ENCODE measurements around the gene NEDD4L. TPM values are rescaled to one million over a fixed set of nuclear protein-coding genes. Genes with fewer than 3 reads are reported as not detected.
A peak's percentile ranks its signal among the peaks of the same experiment; 100 is the strongest.

NEDD4L gene
- total RNA-seq, 1 donor from 2014 or later = 95.9 TPM

- TF ChIP-seq, protein P1, sequence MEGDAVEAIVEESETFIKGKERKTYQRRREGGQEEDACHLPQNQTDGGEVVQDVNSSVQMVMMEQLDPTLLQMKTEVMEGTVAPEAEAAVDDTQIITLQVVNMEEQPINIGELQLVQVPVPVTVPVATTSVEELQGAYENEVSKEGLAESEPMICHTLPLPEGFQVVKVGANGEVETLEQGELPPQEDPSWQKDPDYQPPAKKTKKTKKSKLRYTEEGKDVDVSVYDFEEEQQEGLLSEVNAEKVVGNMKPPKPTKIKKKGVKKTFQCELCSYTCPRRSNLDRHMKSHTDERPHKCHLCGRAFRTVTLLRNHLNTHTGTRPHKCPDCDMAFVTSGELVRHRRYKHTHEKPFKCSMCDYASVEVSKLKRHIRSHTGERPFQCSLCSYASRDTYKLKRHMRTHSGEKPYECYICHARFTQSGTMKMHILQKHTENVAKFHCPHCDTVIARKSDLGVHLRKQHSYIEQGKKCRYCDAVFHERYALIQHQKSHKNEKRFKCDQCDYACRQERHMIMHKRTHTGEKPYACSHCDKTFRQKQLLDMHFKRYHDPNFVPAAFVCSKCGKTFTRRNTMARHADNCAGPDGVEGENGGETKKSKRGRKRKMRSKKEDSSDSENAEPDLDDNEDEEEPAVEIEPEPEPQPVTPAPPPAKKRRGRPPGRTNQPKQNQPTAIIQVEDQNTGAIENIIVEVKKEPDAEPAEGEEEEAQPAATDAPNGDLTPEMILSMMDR (conservative IDR thresholded peaks at IDR 0.05; ENCODE audit: low read depth, low read length) = no peak
- no peak overlapping the region for H3K4me3 ChIP-seq (ENCODE audit: low read depth, low read length)
- DNase-seq (ENCODE audit: low read depth) = no peak
Observed at GRCh38 chr18:58315739-58316215, 271.8 kb downstream of the NEDD4L start.

GRCh38 chr18:58316396-58317342 is 272.6 kb downstream of the NEDD4L start:
- H3K4me3 ChIP-seq (ENCODE audit: low read depth, low read length) = no peak overlapping the region
- TF ChIP-seq, protein P1 (conservative IDR thresholded peaks at IDR 0.05; ENCODE audit: low read depth, low read length) = no peak
- DNase-seq (ENCODE audit: low read depth) = no peak

DNA sequence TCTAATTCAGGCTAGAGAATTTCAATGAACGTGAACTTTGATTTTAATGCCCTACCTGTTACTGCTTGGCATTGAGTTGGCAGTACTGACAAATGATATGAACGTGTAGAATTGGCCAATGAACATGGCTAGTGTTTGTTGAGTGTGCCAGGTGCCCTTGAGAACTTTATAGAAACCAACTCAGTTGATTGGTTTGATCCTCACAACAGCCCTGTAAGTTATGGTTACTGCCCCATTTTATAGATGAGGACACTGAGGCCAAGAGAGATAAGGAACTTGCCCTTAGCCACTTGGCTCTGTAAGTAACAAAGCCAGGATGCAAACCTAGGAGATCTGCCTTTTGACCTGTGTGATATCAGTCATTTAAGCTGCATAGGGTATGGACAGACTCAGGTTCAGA is 275.7 kb downstream of the NEDD4L start:
- DNase-seq (ENCODE audit: low read depth) = no peak
- H3K4me3 ChIP-seq (ENCODE audit: low read depth, low read length) = no peak overlapping the region
- TF ChIP-seq, protein P1 (conservative IDR thresholded peaks at IDR 0.05; ENCODE audit: low read depth, low read length) = no peak

- TF ChIP-seq, protein P1 (conservative IDR thresholded peaks at IDR 0.05; ENCODE audit: low read depth, low read length) = no peak
- H3K4me3 ChIP-seq (ENCODE audit: low read depth, low read length) = no peak overlapping the region
- no peak for DNase-seq (ENCODE audit: low read depth)
Observed at GRCh38 chr18:58320907-58321561, 277.0 kb downstream of the NEDD4L start.

GRCh38 chr18:58321986-58322385 is 278.0 kb downstream of the NEDD4L start:
- TF ChIP-seq, protein P1 (conservative IDR thresholded peaks at IDR 0.05; ENCODE audit: low read depth, low read length) = peak; percentile 71
- peak; percentile 32 for DNase-seq (ENCODE audit: low read depth)
- no peak overlapping the region for H3K4me3 ChIP-seq (ENCODE audit: low read depth, low read length)

DNA sequence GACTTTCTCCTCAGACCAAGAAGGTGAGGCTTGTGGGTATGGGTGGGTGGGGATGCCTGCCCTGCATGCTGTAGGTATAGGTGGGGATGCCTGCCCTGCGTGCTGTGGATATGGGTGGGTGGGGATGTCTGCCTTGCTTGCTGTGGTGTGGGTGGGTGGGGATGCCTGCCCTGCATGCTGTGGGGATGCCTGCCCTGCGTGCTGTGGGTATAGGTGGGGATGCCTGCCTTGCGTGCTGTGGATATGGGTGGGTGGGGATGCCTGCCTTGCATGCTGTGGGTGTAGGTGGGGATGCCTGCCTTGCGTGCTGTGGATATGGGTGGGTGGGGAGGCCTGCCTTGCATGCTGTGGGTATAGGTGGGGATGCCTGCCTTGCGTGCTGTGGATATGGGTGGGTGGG is 278.4 kb downstream of the NEDD4L start:
- TF ChIP-seq, protein P1 (conservative IDR thresholded peaks at IDR 0.05; ENCODE audit: low read depth, low read length) = no peak
- H3K4me3 ChIP-seq (ENCODE audit: low read depth, low read length) = no peak overlapping the region
- DNase-seq (ENCODE audit: low read depth) = no peak

All from epithelial cell of proximal tubule (primary cell).